Measurements from ENCODE around the gene ANKRD34A. TPM values are rescaled to one million over a fixed set of nuclear protein-coding genes. Genes with fewer than 3 reads are reported as not detected.
"Not testable (repeated sequence)": the region's sequence is repeated elsewhere in the genome, so short reads cannot be mapped to it uniquely, and the experiment has no call there.

The ANKRD34A gene
- total and polyA plus RNA-seq, 2 experiments from 2014 or later: 0.16 to 0.35 TPM

GRCh38 chr1:145922266-145922665 is 42.1 kb downstream of the ANKRD34A start:
- Histone ChIP-seq H3K27ac (ENCODE audit: low read depth) (no peak overlapping the region), H3K4me3 (no peak overlapping the region), H3K36me3 (ENCODE audit: insufficient read depth) (peaks cover 19% of the 10 kb centered on the region), H3F3A (replicated peaks; ENCODE audit: low read depth) (peaks cover 5% of the 10 kb centered on the region; the same call in 1 of the 2 replicates), H3K27me3 (ENCODE audit: insufficient read depth) (peaks cover 8% of the 10 kb centered on the region; the same call in 1 of the 2 replicates), H3K4me2 (no peak overlapping the region), H4K20me1 (replicated peaks; ENCODE audit: insufficient read depth) (no peaks in the 10 kb centered on the region; the same call in 1 of the 2 replicates), H2AFZ (no peak overlapping the region), H3K4me1 (ENCODE audit: insufficient read depth) (peaks cover 6% of the 10 kb centered on the region; the same call in 1 of the 2 replicates), H3K9me2 (ENCODE audit: insufficient read depth) (no peaks in the 10 kb centered on the region), H3K79me2 (replicated peaks; ENCODE audit: insufficient read depth) (peaks cover 12% of the 10 kb centered on the region)
- Mint-ChIP-seq H3K4me3 (no peak overlapping the region), H3K27me3 (ENCODE audit: insufficient read depth, low read depth, poor library complexity) (peaks cover 16% of the 10 kb centered on the region), H3K36me3 (ENCODE audit: low read depth) (peaks cover 18% of the 10 kb centered on the region), H3K27ac (no peak overlapping the region), H3K9me3 (no peaks in the 10 kb centered on the region), H3K4me1 (peaks cover 18% of the 10 kb centered on the region)
- no peak for DNase-seq (ENCODE audit: low spot score)
- no peak for ATAC-seq
- TF ChIP-seq EZH2 (IDR thresholded peaks at IDR 0.05; ENCODE audit: low read depth, unreplicated experiment) (no peak), ETS1 (IDR thresholded peaks at IDR 0.05) (no peak), CTCF (conservative IDR thresholded peaks at IDR 0.05; ENCODE audit: low read depth in 2 of 2) (no peak), STAT1 (IDR thresholded peaks at IDR 0.05; ENCODE audit: unreplicated experiment) (no peak), CREB1 (CRISPR knock-in tag; IDR thresholded peaks at IDR 0.05; ENCODE audit: low read depth) (no peak), ZNF331 (CRISPR knock-in tag; IDR thresholded peaks at IDR 0.05; ENCODE audit: low read depth) (no peak)

GRCh38 chr1:145920297-145920696 is 44.1 kb downstream of the ANKRD34A start:
- H3K27ac ChIP-seq (ENCODE audit: low read depth); H3K9me3 Mint-ChIP-seq; H3K27me3 ChIP-seq (ENCODE audit: insufficient read depth); H3K4me1 ChIP-seq (ENCODE audit: insufficient read depth); ATAC-seq; H3K9me2 ChIP-seq (ENCODE audit: insufficient read depth); DNase-seq (ENCODE audit: low spot score); H3F3A ChIP-seq (replicated peaks; ENCODE audit: low read depth); H3K27ac Mint-ChIP-seq; H2AFZ ChIP-seq; H3K79me2 ChIP-seq (replicated peaks; ENCODE audit: insufficient read depth); H4K20me1 ChIP-seq (replicated peaks; ENCODE audit: insufficient read depth): not testable (repeated sequence)
- peak overlapping the region; percentile 99 for H3K4me2 ChIP-seq
- Mint-ChIP-seq H3K4me1 (peaks cover 12% of the 10 kb centered on the region; the same call in 2 of the 3 replicates), H3K27me3 (ENCODE audit: insufficient read depth, low read depth, poor library complexity) (peaks cover 20% of the 10 kb centered on the region), H3K36me3 (ENCODE audit: low read depth) (peaks cover 18% of the 10 kb centered on the region), H3K4me3 (peak overlapping the region; percentile 92)
- H3K36me3 ChIP-seq (ENCODE audit: insufficient read depth): peaks cover 10% of the 10 kb centered on the region; the same call in 1 of the 2 replicates
- H3K4me3 ChIP-seq: peak overlapping the region; percentile 84
